ENCODE measurements around the gene TEAD1. TPM values are rescaled to one million over a fixed set of nuclear protein-coding genes. Genes with fewer than 3 reads are reported as not detected.

TEAD1 gene
- total RNA-seq, 2 experiments from 2014 or later, result 5.6 to 10.8 TPM

- no peak for TF ChIP-seq EZH2phosphoT487 (IDR thresholded peaks at IDR 0.05; ENCODE audit: borderline replicate concordance, low read depth, low read length)
- TF ChIP-seq, protein P1, sequence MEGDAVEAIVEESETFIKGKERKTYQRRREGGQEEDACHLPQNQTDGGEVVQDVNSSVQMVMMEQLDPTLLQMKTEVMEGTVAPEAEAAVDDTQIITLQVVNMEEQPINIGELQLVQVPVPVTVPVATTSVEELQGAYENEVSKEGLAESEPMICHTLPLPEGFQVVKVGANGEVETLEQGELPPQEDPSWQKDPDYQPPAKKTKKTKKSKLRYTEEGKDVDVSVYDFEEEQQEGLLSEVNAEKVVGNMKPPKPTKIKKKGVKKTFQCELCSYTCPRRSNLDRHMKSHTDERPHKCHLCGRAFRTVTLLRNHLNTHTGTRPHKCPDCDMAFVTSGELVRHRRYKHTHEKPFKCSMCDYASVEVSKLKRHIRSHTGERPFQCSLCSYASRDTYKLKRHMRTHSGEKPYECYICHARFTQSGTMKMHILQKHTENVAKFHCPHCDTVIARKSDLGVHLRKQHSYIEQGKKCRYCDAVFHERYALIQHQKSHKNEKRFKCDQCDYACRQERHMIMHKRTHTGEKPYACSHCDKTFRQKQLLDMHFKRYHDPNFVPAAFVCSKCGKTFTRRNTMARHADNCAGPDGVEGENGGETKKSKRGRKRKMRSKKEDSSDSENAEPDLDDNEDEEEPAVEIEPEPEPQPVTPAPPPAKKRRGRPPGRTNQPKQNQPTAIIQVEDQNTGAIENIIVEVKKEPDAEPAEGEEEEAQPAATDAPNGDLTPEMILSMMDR (conservative IDR thresholded peaks at IDR 0.05; ENCODE audit: low read length), result no peak
- Histone ChIP-seq H3K36me3 (ENCODE audit: insufficient read depth, low read length) (no peaks in the 10 kb centered on the region), H3K9me2 (ENCODE audit: insufficient read depth, low read length) (no peaks in the 10 kb centered on the region), H2AFZ (ENCODE audit: low read length) (0 out of 2 replicates have a peak overlapping the region, but pooled peaks have one; percentile 33), H3K27ac (ENCODE audit: low read depth, low read length, poor library complexity, severe bottlenecking) (no peak overlapping the region), H3K9me3 (ENCODE audit: low read length) (no peaks in the 10 kb centered on the region), H3K79me2 (ENCODE audit: insufficient read depth, low read depth, low read length) (no peaks in the 10 kb centered on the region), H3K4me1 (ENCODE audit: insufficient read depth, low read length, poor library complexity, severe bottlenecking) (peaks cover 58% of the 10 kb centered on the region), H3K4me3 (ENCODE audit: low read depth, low read length, poor library complexity, severe bottlenecking) (peak overlapping the region; percentile 45), H4K20me1 (ENCODE audit: insufficient read depth, low read length) (no peaks in the 10 kb centered on the region), H3K4me2 (ENCODE audit: low read length) (peak overlapping the region; percentile 57)
- BruUV-seq (replicated peaks), result no TSS peak
- DNase-seq (ENCODE audit: low spot score), result no peak
- CTCF ChIA-PET (ENCODE audit: unreplicated experiment), result interaction anchor here (1.0 kb wide), 1 partner anchor 9 kb away, joined by 3 read pairs; no protein-coding TSS in a partner anchor
- POLR2A ChIA-PET, result interaction anchor here (0.6 kb wide), 1 partner anchor 171 kb away, joined by 3 read pairs; no protein-coding TSS in a partner anchor
- intact Hi-C loops (cut with micrococcal nuclease; ENCODE audit: unreplicated experiment), result no loop called here
Observed at GRCh38 chr11:12693094-12693478, 18.9 kb downstream of the TEAD1 start.

GRCh38 chr11:12693479-12694182, 19.4 kb downstream of the TEAD1 start:
- CTCF ChIA-PET (ENCODE audit: unreplicated experiment), result interaction anchor here (1.0 kb wide), 1 partner anchor 9 kb away, joined by 3 read pairs; no protein-coding TSS in a partner anchor
- peaks cover 58% of the 10 kb centered on the region for H3K4me1 ChIP-seq (ENCODE audit: insufficient read depth, low read length, poor library complexity, severe bottlenecking)
- intact Hi-C loops (cut with micrococcal nuclease; ENCODE audit: unreplicated experiment), result no loop called here
- H4K20me1 ChIP-seq (ENCODE audit: insufficient read depth, low read length), result no peaks in the 10 kb centered on the region
- DNase-seq (ENCODE audit: low spot score), result peak; percentile 22
- POLR2A ChIA-PET, result interaction anchor here (0.6 to 0.7 kb wide), 2 partner anchors 170 to 1906 kb away, joined by 3 to 4 read pairs; no protein-coding TSS in a partner anchor
- H3K36me3 ChIP-seq (ENCODE audit: insufficient read depth, low read length), result no peaks in the 10 kb centered on the region
- H3K9me3 ChIP-seq (ENCODE audit: low read length), result no peaks in the 10 kb centered on the region
- peak overlapping the region; percentile 57 for H3K4me2 ChIP-seq (ENCODE audit: low read length)
- H3K4me3 ChIP-seq (ENCODE audit: low read depth, low read length, poor library complexity, severe bottlenecking), result peak overlapping the region; percentile 45
- no peak for TF ChIP-seq EZH2phosphoT487 (IDR thresholded peaks at IDR 0.05; ENCODE audit: borderline replicate concordance, low read depth, low read length)
- TF ChIP-seq, protein P1 (conservative IDR thresholded peaks at IDR 0.05; ENCODE audit: low read length), result no peak
- peak overlapping the region; percentile 6 for H3K27ac ChIP-seq (ENCODE audit: low read depth, low read length, poor library complexity, severe bottlenecking)
- H2AFZ ChIP-seq (ENCODE audit: low read length), result peak overlapping the region; percentile 33; the same call in 1 of the 2 replicates
- no TSS peak for BruUV-seq (replicated peaks)
- no peaks in the 10 kb centered on the region for H3K9me2 ChIP-seq (ENCODE audit: insufficient read depth, low read length)
- H3K79me2 ChIP-seq (ENCODE audit: insufficient read depth, low read depth, low read length), result no peaks in the 10 kb centered on the region

DNA sequence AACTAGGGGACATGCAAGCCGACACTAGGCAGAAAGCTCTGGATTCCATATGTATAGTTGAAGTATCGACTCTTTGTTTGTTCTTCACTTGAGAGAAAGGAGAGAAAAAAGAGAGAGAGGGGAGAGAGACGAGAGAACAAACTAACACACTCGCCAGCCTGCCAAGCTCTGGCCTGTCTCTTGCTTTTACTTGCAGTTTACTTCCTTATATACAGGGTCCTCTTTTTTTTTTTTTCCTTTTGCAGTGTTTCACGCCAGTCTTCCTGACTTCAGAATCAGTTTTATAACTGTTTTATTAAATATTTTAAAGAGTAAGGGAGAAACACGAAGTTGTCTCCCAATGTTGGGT, 19.9 kb downstream of the TEAD1 start:
- CTCF ChIA-PET (ENCODE audit: unreplicated experiment), result no interaction called here
- H3K9me2 ChIP-seq (ENCODE audit: insufficient read depth, low read length), result no peaks in the 10 kb centered on the region
- H3K9me3 ChIP-seq (ENCODE audit: low read length), result no peaks in the 10 kb centered on the region
- no peak for TF ChIP-seq EZH2phosphoT487 (IDR thresholded peaks at IDR 0.05; ENCODE audit: borderline replicate concordance, low read depth, low read length)
- TF ChIP-seq, protein P1 (conservative IDR thresholded peaks at IDR 0.05; ENCODE audit: low read length), result no peak
- H3K4me1 ChIP-seq (ENCODE audit: insufficient read depth, low read length, poor library complexity, severe bottlenecking), result peaks cover 58% of the 10 kb centered on the region
- no peaks in the 10 kb centered on the region for H3K36me3 ChIP-seq (ENCODE audit: insufficient read depth, low read length)
- H4K20me1 ChIP-seq (ENCODE audit: insufficient read depth, low read length), result no peaks in the 10 kb centered on the region
- peak overlapping the region; percentile 33; the same call in 1 of the 2 replicates for H2AFZ ChIP-seq (ENCODE audit: low read length)
- no TSS peak for BruUV-seq (replicated peaks)
- H3K4me2 ChIP-seq (ENCODE audit: low read length), result peak overlapping the region; percentile 57
- H3K27ac ChIP-seq (ENCODE audit: low read depth, low read length, poor library complexity, severe bottlenecking), result peak overlapping the region; percentile 6
- intact Hi-C loops (cut with micrococcal nuclease; ENCODE audit: unreplicated experiment), result no loop called here
- H3K4me3 ChIP-seq (ENCODE audit: low read depth, low read length, poor library complexity, severe bottlenecking), result peak overlapping the region; percentile 45
- no peaks in the 10 kb centered on the region for H3K79me2 ChIP-seq (ENCODE audit: insufficient read depth, low read depth, low read length)
- peak; percentile 16 for DNase-seq (ENCODE audit: low spot score)
- POLR2A ChIA-PET, result interaction anchor here (0.7 to 0.8 kb wide), 2 partner anchors 10 to 1907 kb away, joined by 3 to 4 read pairs; no protein-coding TSS in a partner anchor
